Fibroblast of skin of abdomen (primary cell): ENCODE data around the gene LRRK1.

Source experiments
- DNase-seq: peaks from one replicate; pipeline ENCODE4 v3.0.0-alpha.2; 2013

LRRK1 gene

DNA sequence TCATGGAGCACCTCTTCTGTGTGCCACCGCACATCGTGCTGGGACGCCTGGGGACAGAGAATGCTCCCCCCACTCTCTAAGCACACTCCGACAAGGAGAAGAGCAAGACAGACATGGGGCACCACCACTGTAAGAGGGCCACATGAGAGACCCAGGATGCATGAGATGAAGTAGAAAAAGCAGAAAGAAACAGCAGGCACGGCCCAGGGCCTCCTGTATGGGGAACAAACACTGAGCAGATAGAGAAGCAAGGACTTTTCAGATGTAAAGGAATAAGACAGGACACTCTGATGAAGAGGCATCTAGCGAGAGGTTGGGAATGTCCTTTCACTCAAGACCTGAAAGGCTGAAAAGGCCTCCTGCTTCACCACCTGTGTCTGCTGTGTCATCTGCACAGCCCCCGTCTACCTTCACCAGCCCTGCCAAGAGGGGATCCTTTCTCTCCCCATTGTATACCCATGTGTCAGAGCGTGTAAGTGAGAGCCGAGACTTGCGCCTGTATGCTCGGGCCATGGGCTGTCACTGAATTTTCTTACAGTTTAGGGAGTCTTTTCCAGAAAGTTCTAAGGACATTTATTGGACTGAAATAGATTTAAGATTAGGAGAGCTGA lies 125.6 kb downstream of the LRRK1 start:
- DNase-seq: no peak

DNA sequence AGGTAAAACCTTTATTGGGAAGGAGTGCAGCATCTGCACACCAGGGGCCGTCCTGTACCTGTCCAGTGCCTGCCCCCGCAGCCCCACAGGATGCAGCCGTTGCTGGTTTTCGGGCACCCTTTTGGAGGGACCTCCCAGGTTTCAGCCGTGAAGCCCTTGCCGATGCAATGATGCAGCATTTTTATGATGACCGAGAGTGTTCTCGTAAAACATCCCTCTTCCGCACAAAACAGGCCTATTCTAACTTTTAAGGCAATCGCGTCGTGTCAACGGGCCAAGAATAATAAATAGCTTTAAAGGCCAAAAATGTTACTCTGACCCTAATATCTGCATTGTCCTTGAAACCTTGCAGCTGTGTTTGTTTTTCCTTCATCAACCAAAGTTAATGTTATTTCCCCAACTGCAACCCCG lies 126.1 kb downstream of the LRRK1 start:
- DNase-seq: no peak

DNA sequence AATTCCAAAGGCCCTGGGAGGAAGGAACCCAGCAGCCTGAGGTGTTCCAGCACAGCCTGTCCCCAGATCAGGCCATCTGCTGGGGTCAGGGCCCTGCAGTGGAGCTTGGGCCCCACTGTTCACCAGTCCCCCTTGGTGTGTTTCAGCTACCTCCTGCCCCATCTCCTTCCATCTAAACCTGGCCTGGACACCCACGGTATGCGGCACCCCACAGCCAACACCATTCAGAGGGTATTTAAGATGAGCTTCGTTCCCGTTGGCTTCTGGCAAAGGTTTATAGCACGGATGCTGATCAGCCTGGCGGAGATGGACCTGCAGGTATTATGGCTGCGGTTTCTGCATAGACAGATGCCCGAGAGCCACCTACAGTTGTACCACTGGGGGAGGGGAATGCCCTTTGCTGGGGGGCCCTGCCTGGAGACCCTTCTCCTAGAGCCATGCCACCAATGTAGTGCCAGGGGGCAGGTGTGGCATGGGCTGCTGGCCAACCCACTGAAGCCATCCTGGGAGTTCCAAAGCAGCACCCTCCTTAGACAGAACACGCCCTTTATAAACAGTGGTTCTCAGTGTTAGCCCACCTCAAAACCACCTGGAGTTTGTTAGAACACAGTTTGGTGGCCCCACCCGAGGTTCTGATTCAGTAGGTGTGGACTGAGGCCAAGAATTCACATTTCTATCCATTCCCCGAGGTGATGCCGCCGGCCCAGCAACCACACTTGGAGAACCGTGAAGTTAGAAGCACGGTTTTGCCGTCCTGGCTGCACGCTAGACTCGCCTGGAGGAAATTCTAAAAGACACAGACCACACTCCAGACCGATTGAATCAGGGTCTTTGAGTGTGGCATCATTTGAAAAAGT lies 126.9 kb downstream of the LRRK1 start:
- DNase-seq: no peak

DNA sequence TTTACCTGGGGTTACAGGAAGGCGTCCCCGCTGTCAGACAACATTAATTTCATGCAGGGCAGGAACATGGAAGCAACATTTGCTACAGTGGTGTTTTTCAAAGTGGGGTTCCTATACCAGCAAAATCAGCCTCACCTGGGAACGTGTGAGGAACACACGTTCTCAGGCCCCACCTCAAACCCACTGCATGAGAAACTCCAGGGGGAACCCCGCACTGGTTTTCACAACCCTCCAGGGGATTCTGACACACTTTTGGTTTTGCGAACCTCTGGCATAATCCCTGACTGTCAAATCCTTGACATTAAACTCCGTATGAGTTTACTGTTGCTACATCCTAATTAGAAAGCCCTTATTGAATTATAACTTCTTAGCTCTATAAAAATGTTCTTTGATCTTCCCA lies 127.7 kb downstream of the LRRK1 start:
- no peak for DNase-seq

DNA sequence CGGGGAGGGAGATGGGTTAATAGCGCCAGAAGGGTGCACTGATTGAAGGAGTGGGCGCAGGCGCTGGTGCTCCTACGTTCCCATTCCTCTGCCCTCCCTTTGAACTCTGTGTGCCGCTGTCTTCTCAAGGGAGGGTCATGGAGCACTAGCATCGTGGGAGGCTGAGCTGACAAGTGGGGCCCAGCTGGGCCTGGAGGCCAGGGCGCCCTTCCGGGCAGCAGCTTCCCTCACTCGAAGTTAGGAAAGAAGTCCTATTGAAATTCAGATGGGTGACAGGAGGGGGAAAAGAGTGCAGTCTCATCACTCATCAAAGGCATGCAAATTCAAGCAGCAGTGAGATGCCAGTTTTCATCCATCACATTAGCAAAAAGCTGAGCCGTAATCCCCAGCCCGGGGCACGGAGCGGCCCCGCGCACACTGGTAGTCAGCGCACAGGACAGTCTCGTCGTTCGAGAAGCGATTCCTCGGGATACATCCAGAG lies 128.2 kb downstream of the LRRK1 start:
- DNase-seq: no peak

DNA sequence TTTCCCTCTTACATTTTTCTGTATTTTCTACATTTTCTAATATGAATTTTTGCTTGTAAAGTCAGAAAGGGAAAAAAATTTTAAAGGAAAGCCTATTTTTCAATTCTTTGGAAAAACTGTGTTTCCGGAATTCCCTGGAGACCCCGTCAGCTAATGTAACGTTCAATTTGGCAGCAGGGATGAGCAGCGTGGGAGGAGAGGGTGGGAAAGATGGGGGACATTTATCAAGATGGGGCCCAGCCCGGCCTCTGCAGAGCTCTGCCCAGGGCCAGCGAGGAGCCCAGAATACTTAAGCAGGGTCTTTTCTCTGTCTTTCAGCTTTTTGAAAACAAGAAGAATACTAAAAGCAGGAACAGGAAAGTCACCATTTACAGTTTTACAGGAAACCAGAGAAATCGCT lies 129.0 kb downstream of the LRRK1 start:
- no peak for DNase-seq

DNA sequence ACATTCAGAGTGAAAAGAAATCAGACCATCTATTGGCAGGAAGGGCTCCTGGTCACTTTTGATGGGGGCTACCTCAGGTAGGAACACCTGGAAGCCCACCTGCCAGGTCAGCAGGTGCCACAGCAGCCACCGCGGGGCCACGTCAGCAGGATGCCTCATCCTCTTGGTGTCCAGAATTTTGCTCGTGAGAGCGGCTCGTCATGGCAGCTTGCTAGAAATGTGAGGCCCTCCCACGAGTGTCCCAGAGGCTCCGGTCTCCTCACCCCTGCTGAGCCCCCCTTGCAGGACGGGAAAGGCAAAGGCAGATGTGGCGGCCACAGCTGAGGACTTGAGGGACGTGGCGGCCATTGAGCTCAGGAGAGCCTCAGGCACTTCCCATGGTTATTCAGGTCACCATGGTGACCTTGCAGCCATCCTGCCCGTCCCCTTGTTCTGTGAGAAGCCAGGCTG lies 129.4 kb downstream of the LRRK1 start:
- DNase-seq: no peak

DNA sequence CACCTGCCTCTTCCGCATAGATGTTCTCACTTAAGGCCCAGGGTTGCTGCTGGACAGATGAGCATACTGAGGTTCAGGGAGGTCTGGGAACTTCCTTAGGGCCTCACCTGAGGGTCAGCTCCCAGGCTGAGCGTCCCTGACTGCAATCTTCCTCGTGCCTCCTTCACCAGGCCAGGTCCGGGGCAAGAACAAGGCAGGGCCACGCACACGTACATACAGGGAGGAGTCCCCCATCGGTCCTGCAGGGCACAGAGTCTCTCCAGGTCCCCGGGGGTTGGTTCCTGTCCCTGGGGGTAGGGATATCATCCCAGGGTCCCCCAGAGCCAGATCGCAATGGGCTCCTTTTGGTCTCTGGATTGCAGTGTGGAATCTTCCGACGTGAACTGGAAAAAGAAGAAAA lies 130.1 kb downstream of the LRRK1 start:
- no peak for DNase-seq

DNA sequence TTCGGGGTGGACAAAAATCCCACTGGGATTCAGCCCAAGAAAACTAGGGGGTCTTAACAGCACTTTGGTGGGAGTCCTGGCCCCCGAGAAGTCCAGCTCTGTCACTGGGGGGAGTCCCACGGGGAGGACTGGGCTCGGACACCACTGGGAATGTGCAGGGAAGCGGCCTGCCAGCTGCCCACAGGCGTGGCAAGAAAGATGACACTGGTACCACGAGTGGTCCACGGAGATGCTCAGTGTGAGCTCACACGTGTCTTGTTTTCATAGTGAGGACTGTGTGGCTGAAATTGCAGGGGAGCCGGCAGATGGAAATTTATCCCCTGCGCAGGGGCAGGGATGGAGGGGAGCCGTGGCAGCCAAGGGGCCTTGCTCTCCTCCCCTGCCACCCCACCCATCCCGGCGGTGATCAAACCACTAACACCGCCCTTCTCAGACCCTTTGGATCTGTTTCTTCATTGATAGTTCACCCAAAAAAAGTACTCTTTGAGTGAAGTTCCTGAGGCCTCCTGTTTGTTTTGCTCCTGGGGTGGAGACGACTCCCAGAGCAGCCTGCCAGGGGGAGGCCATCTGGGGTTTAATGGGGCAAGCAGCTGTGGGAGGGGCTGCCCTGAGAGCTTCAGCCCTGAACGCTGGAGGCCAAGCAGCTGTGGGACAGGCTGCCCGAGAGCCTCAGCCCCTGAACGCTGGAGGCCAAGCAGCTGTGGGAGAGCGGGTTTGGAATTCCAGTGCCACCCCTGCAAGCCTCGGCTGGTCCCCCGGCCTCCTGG lies 130.9 kb downstream of the LRRK1 start:
- DNase-seq: no peak

DNA sequence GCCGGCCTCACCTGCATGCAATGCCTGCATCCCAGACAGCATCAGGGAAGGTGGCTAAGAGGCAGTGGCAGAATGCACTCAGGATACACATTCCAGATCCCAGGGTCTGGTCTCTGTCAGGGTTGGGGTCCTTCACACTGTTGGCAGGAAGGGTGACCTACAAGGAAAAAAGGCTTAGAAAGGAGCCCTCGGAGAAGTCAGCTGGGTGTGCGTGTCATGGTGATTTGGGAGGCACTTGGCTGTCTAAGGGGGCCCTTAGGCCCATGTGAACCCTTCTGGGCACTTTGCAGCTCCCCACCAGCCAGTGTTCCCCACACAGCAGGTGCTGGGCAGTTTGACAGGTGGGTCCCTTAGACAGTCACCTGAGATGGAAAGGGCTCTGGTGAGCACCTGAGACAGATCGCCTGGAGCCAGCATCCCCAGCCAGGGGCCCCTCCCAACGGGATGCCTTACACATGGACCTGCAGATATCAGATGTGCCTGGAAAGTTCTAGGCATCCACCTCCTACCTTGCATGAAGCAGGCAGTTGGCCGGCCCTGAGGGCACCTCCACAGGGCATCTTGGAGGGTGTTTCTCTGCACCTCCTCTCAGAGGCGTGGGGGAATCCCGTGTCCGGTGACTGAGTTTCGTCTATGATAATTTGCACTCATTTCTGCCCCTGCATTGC lies 131.6 kb downstream of the LRRK1 start:
- no peak for DNase-seq

DNA sequence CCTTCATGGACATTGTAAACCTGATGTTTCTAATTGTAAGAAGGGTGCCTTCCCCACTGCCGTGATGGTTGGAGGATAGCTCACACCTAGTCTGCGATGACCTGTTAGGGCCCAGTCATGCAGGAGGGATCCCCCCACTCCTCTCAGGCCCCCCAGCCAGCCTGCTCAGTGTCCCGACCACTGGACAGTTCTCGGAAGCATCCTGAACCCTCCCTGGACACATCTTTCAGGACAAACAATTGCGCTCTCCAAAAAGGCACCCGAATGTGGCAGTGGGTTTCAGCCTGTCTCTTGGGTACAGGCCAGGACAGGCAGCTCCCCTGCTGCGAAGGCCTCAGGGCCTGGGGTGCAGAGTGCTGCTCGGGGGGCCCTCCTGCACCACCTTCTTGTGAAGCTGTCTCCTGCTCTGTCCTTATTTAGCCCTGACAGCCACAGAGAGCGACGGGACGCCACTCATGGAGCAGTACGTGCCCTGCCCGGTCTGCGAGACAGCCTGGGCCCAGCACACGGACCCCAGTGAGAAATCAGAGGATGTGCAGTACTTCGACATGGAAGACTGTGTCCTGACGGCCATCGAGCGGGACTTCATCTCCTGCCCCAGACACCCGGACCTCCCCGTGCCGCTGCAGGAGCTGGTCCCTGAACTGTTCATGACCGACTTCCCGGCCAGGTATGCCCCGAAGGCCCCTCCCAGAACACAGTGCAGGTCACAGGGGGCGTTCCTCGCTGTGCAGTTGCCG lies 132.3 kb downstream of the LRRK1 start:
- no peak for DNase-seq

DNA sequence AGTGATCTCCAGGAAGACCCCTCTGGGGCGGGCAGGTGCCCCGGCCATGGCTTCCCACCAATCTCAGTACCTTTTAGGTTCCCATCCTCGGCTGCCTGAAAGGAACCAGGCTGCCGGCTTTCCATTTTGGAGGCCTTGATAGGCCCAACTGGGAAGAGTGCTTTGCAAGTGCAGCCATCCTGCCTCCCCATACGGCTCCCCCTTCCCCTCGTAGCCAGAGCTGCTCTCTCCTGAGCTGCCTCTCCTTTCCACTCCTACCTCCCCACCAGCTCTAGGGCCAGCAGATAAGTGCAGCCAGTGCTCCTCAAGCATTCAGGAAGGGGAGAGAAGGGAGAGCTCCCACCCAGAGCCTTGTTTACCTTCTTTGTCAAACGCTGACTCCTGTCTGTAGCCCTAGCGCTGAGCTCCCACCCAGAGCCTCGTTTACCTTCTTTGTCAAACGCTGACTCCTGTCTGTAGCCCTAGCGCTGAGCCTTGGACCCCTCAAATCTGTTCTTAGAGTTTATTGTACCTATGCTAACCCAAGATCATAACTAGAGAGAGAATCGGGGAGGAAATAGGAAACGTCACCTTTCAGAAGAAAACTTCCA lies 133.0 kb downstream of the LRRK1 start:
- no peak for DNase-seq

DNA sequence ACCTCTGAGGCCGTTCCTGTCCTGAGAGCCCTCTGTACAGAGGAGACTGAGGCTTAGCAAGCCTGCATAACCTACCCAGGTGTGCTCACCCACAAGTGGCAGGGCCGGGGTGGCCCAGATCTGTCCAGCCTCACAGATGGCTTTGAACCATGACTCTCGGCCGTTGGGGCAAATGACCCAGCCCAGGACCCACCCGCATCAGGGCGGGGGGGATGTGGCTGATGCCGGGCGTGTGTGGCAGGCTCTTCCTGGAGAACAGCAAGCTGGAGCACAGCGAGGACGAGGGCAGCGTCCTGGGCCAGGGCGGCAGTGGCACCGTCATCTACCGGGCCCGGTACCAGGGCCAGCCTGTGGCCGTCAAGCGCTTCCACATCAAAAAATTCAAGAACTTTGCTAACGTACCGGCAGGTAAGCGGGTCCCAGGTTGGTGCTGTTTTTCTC lies 133.5 kb downstream of the LRRK1 start:
- DNase-seq: no peak

DNA sequence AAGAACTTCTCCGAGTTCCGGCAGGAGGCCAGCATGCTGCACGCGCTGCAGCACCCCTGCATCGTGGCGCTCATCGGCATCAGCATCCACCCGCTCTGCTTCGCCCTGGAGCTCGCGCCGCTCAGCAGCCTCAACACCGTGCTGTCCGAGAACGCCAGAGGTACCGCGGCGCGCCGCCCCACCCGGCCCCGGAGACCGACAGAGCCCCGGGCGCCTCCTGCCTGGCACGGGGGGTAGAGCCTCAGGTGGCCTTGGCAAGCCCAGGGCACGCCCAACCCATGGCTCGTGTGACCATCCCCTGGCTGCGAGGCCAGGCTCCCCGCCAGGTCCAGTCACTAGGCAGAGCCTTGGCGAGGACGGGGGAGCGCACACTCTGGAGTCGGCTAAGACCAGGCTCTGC lies 134.1 kb downstream of the LRRK1 start:
- DNase-seq: no peak

DNA sequence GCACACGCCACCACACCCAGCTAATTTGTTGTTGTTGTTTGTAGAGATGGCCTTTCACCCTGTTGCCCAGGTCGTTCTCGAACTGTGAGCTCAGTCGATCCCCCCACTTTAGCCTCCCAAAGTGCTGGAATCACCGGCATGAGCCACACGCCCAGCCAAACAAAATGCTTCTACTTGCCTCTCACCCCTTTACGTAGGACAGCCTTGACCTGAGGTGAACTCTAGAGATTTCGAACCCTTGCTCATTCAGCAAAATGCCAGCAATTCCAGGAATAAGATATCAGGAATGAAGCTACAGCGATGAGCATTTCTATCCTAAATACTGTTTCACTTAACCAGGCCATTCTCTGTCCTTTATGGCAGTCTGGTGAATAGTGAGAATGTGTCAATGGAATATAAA lies 135.0 kb downstream of the LRRK1 start:
- DNase-seq: no peak

DNA sequence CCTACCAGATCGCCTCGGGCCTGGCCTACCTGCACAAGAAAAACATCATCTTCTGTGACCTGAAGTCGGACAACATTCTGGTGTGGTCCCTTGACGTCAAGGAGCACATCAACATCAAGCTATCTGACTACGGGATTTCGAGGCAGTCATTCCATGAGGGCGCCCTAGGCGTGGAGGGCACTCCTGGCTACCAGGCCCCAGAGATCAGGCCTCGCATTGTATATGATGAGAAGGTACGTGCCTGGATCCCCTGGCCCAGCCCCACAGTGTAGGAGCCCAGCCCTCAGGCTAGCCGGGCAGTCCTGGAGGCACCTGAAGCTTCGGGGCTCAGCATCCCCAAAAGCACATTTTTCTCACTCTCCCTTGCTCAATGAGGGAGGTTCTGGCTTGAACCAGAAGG lies 135.8 kb downstream of the LRRK1 start:
- no peak for DNase-seq

DNA sequence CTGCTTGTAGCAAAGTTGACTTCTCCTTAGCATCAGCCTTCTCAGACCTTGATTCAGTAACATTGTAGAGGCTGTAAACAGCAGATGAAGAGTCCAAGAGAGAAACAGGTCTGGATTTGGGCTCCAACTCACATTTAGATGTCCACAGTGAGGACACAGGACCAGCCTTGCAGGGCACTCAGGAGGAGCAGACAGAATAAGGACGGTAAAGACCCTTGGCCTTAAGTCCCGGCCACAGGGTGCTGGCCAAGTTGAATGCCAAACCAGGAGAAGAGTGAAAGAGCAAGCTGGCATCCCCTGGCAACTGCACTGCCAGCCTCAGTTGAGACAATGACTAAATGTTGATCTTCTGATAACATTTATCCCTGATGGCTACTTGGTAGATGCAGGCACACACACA lies 136.3 kb downstream of the LRRK1 start:
- no peak for DNase-seq

DNA sequence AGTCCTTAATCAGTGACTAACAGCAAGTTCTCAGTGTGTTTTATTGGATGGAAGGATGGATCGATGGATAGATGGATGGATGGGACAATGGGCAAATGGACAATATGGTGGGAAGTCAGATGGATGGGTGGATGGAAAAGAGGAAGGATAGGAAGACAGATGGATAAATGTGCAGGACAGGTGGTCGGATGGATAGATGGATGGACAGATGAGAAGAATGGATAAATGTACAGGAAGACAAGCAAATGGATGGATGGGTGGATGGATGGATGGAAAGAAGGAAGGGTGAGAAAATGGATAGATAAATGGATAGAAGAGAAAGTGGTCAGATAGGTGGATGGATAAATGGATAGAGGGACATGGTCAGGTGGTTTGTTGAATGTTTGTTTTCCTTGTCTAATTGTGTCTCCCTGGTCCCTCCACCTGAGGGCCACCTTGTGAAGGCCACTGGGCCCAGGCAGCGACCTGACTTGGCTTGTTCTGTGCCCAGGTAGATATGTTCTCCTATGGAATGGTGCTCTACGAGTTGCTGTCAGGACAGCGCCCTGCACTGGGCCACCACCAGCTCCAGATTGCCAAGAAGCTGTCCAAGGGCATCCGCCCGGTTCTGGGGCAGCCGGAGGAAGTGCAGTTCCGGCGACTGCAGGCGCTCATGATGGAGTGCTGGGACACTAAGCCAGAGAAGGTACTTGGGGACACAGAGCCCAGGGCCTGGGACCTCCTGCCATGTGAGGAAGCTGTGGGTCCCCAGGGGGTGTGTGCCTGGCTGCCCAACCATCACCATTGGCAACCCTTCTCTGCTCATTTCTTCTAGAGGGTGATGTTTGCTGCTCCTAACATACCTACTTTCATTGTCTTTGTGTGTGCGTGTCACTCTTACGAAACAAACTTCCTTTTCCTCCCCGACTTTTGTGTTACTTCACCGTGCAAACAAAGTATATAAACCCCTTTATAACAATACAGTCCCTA lies 137.5 kb downstream of the LRRK1 start:
- no peak for DNase-seq

DNA sequence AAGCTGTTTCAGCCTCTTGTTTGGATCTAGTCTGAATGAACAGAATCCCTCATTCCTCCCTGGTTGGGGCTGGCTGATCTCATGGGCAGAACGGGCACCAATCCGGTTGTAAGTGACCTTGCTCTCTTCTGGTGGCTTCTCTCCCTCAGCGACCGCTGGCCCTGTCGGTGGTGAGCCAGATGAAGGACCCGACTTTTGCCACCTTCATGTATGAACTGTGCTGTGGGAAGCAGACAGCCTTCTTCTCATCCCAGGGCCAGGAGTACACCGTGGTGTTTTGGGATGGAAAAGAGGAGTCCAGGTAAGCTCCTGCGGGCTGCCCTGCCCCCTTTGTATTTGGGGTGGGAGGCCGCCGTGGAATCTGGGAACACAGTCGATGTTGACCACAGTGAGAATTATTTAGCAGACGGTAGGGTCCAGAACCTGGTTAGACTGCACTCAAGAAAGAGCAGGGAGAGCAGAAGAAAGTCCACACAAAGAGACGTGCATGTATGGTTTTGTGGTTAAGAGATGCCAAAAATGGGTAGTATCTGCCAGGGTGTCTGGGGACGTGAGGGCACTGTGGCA lies 138.8 kb downstream of the LRRK1 start:
- no peak for DNase-seq

DNA sequence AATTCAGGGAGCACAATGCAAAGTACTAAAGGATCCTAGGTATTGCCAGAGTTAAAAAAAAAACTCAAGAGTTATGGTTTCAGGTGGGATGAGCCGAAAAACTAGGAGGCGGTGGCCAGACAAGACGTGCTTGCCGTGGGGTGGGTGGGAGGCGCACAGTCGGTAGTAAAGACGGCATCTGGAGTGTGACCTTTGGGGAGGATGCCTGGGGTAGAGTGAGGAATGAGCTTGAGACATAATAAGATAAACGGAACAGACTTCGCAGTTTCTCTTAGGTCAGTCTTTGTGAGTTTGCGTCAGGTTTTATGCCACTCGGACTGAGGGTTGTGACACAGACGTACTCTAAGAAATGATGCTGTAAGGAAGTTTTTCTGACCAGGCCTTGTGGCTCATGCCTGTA lies 139.6 kb downstream of the LRRK1 start:
- DNase-seq: no peak
